ENCODE results near the gene GSTA4. TPM values are rescaled to one million over a fixed set of nuclear protein-coding genes. Genes with fewer than 3 reads are reported as not detected.
"Not testable (repeated sequence)": the region's sequence is repeated elsewhere in the genome, so short reads cannot be mapped to it uniquely, and the experiment has no call there.

GSTA4 gene
- 16.3 and 18.4 TPM in 2 replicates for polyA plus RNA-seq (2013)

GRCh38 chr6:52995089-52995912, at the start of gene GSTA4:
Gene GSTA4, minus strand, starts transcription at chr6:52995284. Its CDS starts 1,041 bp downstream, at chr6:52994243.
- Histone ChIP-seq H3K14ac (ENCODE audit: low read length) (peak within 1 kb of the TSS; percentile 84), H4K8ac (ENCODE audit: low read depth, low read length) (peak within 1 kb of the TSS; percentile 76), H3K4me2 (ENCODE audit: low read length) (peak within 1 kb of the TSS; percentile 57), H3K4ac (ENCODE audit: low read depth, low read length) (peak within 1 kb of the TSS; percentile 27), H3K9ac (ENCODE audit: low read length) (peak within 1 kb of the TSS; percentile 81), H4K91ac (ENCODE audit: low read depth, low read length) (peak within 1 kb of the TSS; percentile 77), H4K12ac (ENCODE audit: low read depth, low read length) (peak within 1 kb of the TSS; percentile 15), H2BK120ac (ENCODE audit: insufficient read depth, low read length, poor library complexity) (peak within 1 kb of the TSS; percentile 59), H2BK5ac (ENCODE audit: low read depth, low read length, poor library complexity) (peak within 1 kb of the TSS; percentile 56), H2AFZ (ENCODE audit: insufficient read depth, low read length, poor library complexity) (peak within 1 kb of the TSS; percentile 12), H3K18ac (ENCODE audit: low read length) (peak within 1 kb of the TSS; percentile 17), H3K4me3 (ENCODE audit: low read depth, low read length) (peak within 1 kb of the TSS; percentile 76), H3K27ac (ENCODE audit: low read depth, low read length) (peak within 1 kb of the TSS; percentile 89)
- H3K23ac ChIP-seq (ENCODE audit: low read length); H3K79me1 ChIP-seq (ENCODE audit: low read length); H3K4me1 ChIP-seq (ENCODE audit: control insufficient read depth in 1 of 2, insufficient read depth in 2 of 2, low read length in 2 of 2); H2AK5ac ChIP-seq (ENCODE audit: low read length); H3K9me3 ChIP-seq (ENCODE audit: insufficient read depth, low read depth, low read length); H2BK12ac ChIP-seq (ENCODE audit: low read length); H3K79me2 ChIP-seq (ENCODE audit: control insufficient read depth, insufficient read depth, low read length, poor library complexity); H3K36me3 ChIP-seq (ENCODE audit: control insufficient read depth in 1 of 2, insufficient read depth in 2 of 2, low read length in 2 of 2); H3K27me3 ChIP-seq (ENCODE audit: insufficient read depth, low read length): not testable (repeated sequence)
- peak; percentile 99 for DNase-seq
- no CpG with 5 or more reads among the region's 41 CpGs for WGBS (ENCODE audit: extremely low coverage, insufficient coverage, insufficient read length)

- H3K27ac ChIP-seq (ENCODE audit: low read depth, low read length) = no peak overlapping the region
- no peak overlapping the region for H3K14ac ChIP-seq (ENCODE audit: low read length)
- H3K27me3 ChIP-seq (ENCODE audit: insufficient read depth, low read length) = no peaks in the 10 kb centered on the region
- no CpG with 5 or more reads among the region's 4 CpGs for WGBS (ENCODE audit: extremely low coverage, insufficient coverage, insufficient read length)
- H4K8ac ChIP-seq (ENCODE audit: low read depth, low read length) = no peak overlapping the region
- H3K23ac ChIP-seq (ENCODE audit: low read length) = no peak overlapping the region
- no peak overlapping the region for H3K4me2 ChIP-seq (ENCODE audit: low read length)
- no peak overlapping the region for H2AFZ ChIP-seq (ENCODE audit: insufficient read depth, low read length, poor library complexity)
- H3K79me2 ChIP-seq (ENCODE audit: control insufficient read depth, insufficient read depth, low read length, poor library complexity) = no peaks in the 10 kb centered on the region
- no peak overlapping the region for H4K91ac ChIP-seq (ENCODE audit: low read depth, low read length)
- no peak overlapping the region for H2AK5ac ChIP-seq (ENCODE audit: low read length)
- H4K12ac ChIP-seq (ENCODE audit: low read depth, low read length) = no peak overlapping the region
- H3K4me1 ChIP-seq (ENCODE audit: control insufficient read depth in 1 of 2, insufficient read depth in 2 of 2, low read length in 2 of 2) = peaks cover 8% of the 10 kb centered on the region in 2 experiments
- H2BK5ac ChIP-seq (ENCODE audit: low read depth, low read length, poor library complexity) = no peak overlapping the region
- no peak overlapping the region for H3K9ac ChIP-seq (ENCODE audit: low read length)
- no peak overlapping the region for H3K18ac ChIP-seq (ENCODE audit: low read length)
- H3K79me1 ChIP-seq (ENCODE audit: low read length) = no peaks in the 10 kb centered on the region
- H3K4me3 ChIP-seq (ENCODE audit: low read depth, low read length) = no peak overlapping the region
- no peak overlapping the region for H2BK12ac ChIP-seq (ENCODE audit: low read length)
- H2BK120ac ChIP-seq (ENCODE audit: insufficient read depth, low read length, poor library complexity) = no peak overlapping the region
- DNase-seq = no peak
- no peak overlapping the region for H3K4ac ChIP-seq (ENCODE audit: low read depth, low read length)
- H3K9me3 ChIP-seq (ENCODE audit: insufficient read depth, low read depth, low read length) = peaks cover 2% of the 10 kb centered on the region
- H3K36me3 ChIP-seq (ENCODE audit: control insufficient read depth in 1 of 2, insufficient read depth in 2 of 2, low read length in 2 of 2) = peaks cover 6 to 16% of the 10 kb centered on the region in 2 experiments
Observed at GRCh38 chr6:53044572-53044971, 49.5 kb upstream of the GSTA4 start.

GRCh38 chr6:53044071-53044470, 49.0 kb upstream of the GSTA4 start:
- no CpG with 5 or more reads among the region's 4 CpGs for WGBS (ENCODE audit: extremely low coverage, insufficient coverage, insufficient read length)
- DNase-seq = peak in 1 of 2 donors; percentile 36
- peaks cover 2% of the 10 kb centered on the region for H3K9me3 ChIP-seq (ENCODE audit: insufficient read depth, low read depth, low read length)

GRCh38 chr6:53043581-53043980, 48.5 kb upstream of the GSTA4 start:
- Histone ChIP-seq H3K4me1 (ENCODE audit: control insufficient read depth in 1 of 2, insufficient read depth in 2 of 2, low read length in 2 of 2) (peaks cover 8% of the 10 kb centered on the region in 2 experiments), H2AFZ (ENCODE audit: insufficient read depth, low read length, poor library complexity) (no peak overlapping the region), H3K79me2 (ENCODE audit: control insufficient read depth, insufficient read depth, low read length, poor library complexity) (no peaks in the 10 kb centered on the region), H3K9me3 (ENCODE audit: insufficient read depth, low read depth, low read length) (peaks cover 2% of the 10 kb centered on the region), H3K36me3 (ENCODE audit: control insufficient read depth in 1 of 2, insufficient read depth in 2 of 2, low read length in 2 of 2) (peaks cover 8 to 22% of the 10 kb centered on the region in 2 experiments), H4K12ac (ENCODE audit: low read depth, low read length) (no peak overlapping the region), H3K27ac (ENCODE audit: low read depth, low read length) (no peak overlapping the region), H3K23ac (ENCODE audit: low read length) (no peak overlapping the region), H2AK5ac (ENCODE audit: low read length) (no peak overlapping the region), H3K4me2 (ENCODE audit: low read length) (peak overlapping the region; percentile 30), H3K27me3 (ENCODE audit: insufficient read depth, low read length) (no peaks in the 10 kb centered on the region), H2BK12ac (ENCODE audit: low read length) (no peak overlapping the region), H4K8ac (ENCODE audit: low read depth, low read length) (no peak overlapping the region), H4K91ac (ENCODE audit: low read depth, low read length) (no peak overlapping the region), H3K9ac (ENCODE audit: low read length) (no peak overlapping the region), H2BK120ac (ENCODE audit: insufficient read depth, low read length, poor library complexity) (no peak overlapping the region), H3K18ac (ENCODE audit: low read length) (no peak overlapping the region), H3K79me1 (ENCODE audit: low read length) (no peaks in the 10 kb centered on the region), H3K14ac (ENCODE audit: low read length) (no peak overlapping the region), H3K4ac (ENCODE audit: low read depth, low read length) (no peak overlapping the region), H2BK5ac (ENCODE audit: low read depth, low read length, poor library complexity) (no peak overlapping the region), H3K4me3 (ENCODE audit: low read depth, low read length) (no peak overlapping the region)
- DNase-seq = no peak

More at GRCh38 chr6:53044071-53044470, 49.0 kb upstream of the GSTA4 start:
- Histone ChIP-seq H2AFZ (ENCODE audit: insufficient read depth, low read length, poor library complexity) (no peak overlapping the region), H3K36me3 (ENCODE audit: control insufficient read depth in 1 of 2, insufficient read depth in 2 of 2, low read length in 2 of 2) (peaks cover 8 to 20% of the 10 kb centered on the region in 2 experiments), H3K4me3 (ENCODE audit: low read depth, low read length) (no peak overlapping the region), H3K4me2 (ENCODE audit: low read length) (peak overlapping the region; percentile 30), H2BK12ac (ENCODE audit: low read length) (no peak overlapping the region), H4K8ac (ENCODE audit: low read depth, low read length) (no peak overlapping the region), H2BK5ac (ENCODE audit: low read depth, low read length, poor library complexity) (no peak overlapping the region), H3K9ac (ENCODE audit: low read length) (no peak overlapping the region), H3K79me2 (ENCODE audit: control insufficient read depth, insufficient read depth, low read length, poor library complexity) (no peaks in the 10 kb centered on the region), H3K27ac (ENCODE audit: low read depth, low read length) (no peak overlapping the region), H3K4me1 (ENCODE audit: control insufficient read depth in 1 of 2, insufficient read depth in 2 of 2, low read length in 2 of 2) (peaks cover 8% of the 10 kb centered on the region in 2 experiments), H3K79me1 (ENCODE audit: low read length) (no peaks in the 10 kb centered on the region), H3K27me3 (ENCODE audit: insufficient read depth, low read length) (no peaks in the 10 kb centered on the region), H3K4ac (ENCODE audit: low read depth, low read length) (no peak overlapping the region), H2BK120ac (ENCODE audit: insufficient read depth, low read length, poor library complexity) (no peak overlapping the region), H3K23ac (ENCODE audit: low read length) (no peak overlapping the region), H3K14ac (ENCODE audit: low read length) (no peak overlapping the region), H2AK5ac (ENCODE audit: low read length) (no peak overlapping the region), H3K18ac (ENCODE audit: low read length) (no peak overlapping the region), H4K12ac (ENCODE audit: low read depth, low read length) (no peak overlapping the region), H4K91ac (ENCODE audit: low read depth, low read length) (no peak overlapping the region)
